Measurements from ENCODE around the gene CHRNA4.

The CHRNA4 gene

GRCh38 chr20:63314015-63314471 lies 47.1 kb downstream of the CHRNA4 start:
- Histone ChIP-seq H3K27ac (ENCODE audit: poor library complexity, severe bottlenecking) (no peak overlapping the region), H3K4me1 (ENCODE audit: insufficient read depth, poor library complexity, severe bottlenecking) (no peaks in the 10 kb centered on the region), H3K27me3 (ENCODE audit: insufficient read depth, poor library complexity, severe bottlenecking) (peaks cover 7% of the 10 kb centered on the region), H3K9me3 (ENCODE audit: severe bottlenecking) (no peaks in the 10 kb centered on the region), H3K36me3 (ENCODE audit: low read depth) (no peaks in the 10 kb centered on the region), H3K4me3 (ENCODE audit: severe bottlenecking) (no peak overlapping the region)
- DNase-seq (ENCODE audit: low spot score) (no peak), ATAC-seq (ENCODE audit: low read depth) (no peak)
- TF ChIP-seq CTCF (IDR thresholded peaks at IDR 0.05; ENCODE audit: poor library complexity, severe bottlenecking), result no peak

GRCh38 chr20:63313349-63314014 lies 47.7 kb downstream of the CHRNA4 start:
- no peaks in the 10 kb centered on the region for H3K9me3 ChIP-seq (ENCODE audit: severe bottlenecking)
- no peak overlapping the region for H3K4me3 ChIP-seq (ENCODE audit: severe bottlenecking)
- H3K27me3 ChIP-seq (ENCODE audit: insufficient read depth, poor library complexity, severe bottlenecking), result peaks cover 12% of the 10 kb centered on the region
- no peak for DNase-seq (ENCODE audit: low spot score)
- no peak for TF ChIP-seq CTCF (IDR thresholded peaks at IDR 0.05; ENCODE audit: poor library complexity, severe bottlenecking)
- H3K36me3 ChIP-seq (ENCODE audit: low read depth), result no peaks in the 10 kb centered on the region
- no peaks in the 10 kb centered on the region for H3K4me1 ChIP-seq (ENCODE audit: insufficient read depth, poor library complexity, severe bottlenecking)
- peak; percentile 12; the same call in 2 of the 3 replicates for ATAC-seq (ENCODE audit: low read depth)
- no peak overlapping the region for H3K27ac ChIP-seq (ENCODE audit: poor library complexity, severe bottlenecking)

GRCh38 chr20:63312690-63313348 lies 48.3 kb downstream of the CHRNA4 start:
- Histone ChIP-seq H3K9me3 (ENCODE audit: severe bottlenecking) (no peaks in the 10 kb centered on the region), H3K4me1 (ENCODE audit: insufficient read depth, poor library complexity, severe bottlenecking) (no peaks in the 10 kb centered on the region), H3K36me3 (ENCODE audit: low read depth) (no peaks in the 10 kb centered on the region), H3K27me3 (ENCODE audit: insufficient read depth, poor library complexity, severe bottlenecking) (peaks cover 19% of the 10 kb centered on the region), H3K4me3 (ENCODE audit: severe bottlenecking) (no peak overlapping the region), H3K27ac (ENCODE audit: poor library complexity, severe bottlenecking) (no peak overlapping the region)
- ATAC-seq (ENCODE audit: low read depth) (no peak), DNase-seq (ENCODE audit: low spot score) (no peak)
- TF ChIP-seq CTCF (IDR thresholded peaks at IDR 0.05; ENCODE audit: poor library complexity, severe bottlenecking), result no peak

- DNase-seq (ENCODE audit: low spot score) (no peak), ATAC-seq (ENCODE audit: low read depth) (no peak)
- no peak for TF ChIP-seq CTCF (IDR thresholded peaks at IDR 0.05; ENCODE audit: poor library complexity, severe bottlenecking)
- Histone ChIP-seq H3K4me1 (ENCODE audit: insufficient read depth, poor library complexity, severe bottlenecking) (no peaks in the 10 kb centered on the region), H3K9me3 (ENCODE audit: severe bottlenecking) (no peaks in the 10 kb centered on the region), H3K27me3 (ENCODE audit: insufficient read depth, poor library complexity, severe bottlenecking) (peaks cover 24% of the 10 kb centered on the region), H3K27ac (ENCODE audit: poor library complexity, severe bottlenecking) (no peak overlapping the region), H3K4me3 (ENCODE audit: severe bottlenecking) (no peak overlapping the region), H3K36me3 (ENCODE audit: low read depth) (no peaks in the 10 kb centered on the region)
Observed at GRCh38 chr20:63312273-63312672, 48.9 kb downstream of the CHRNA4 start.

- H3K27ac ChIP-seq (ENCODE audit: poor library complexity, severe bottlenecking), result no peak overlapping the region
- ATAC-seq (ENCODE audit: low read depth), result no peak
- no peaks in the 10 kb centered on the region for H3K9me3 ChIP-seq (ENCODE audit: severe bottlenecking)
- no peak for TF ChIP-seq CTCF (IDR thresholded peaks at IDR 0.05; ENCODE audit: poor library complexity, severe bottlenecking)
- H3K4me3 ChIP-seq (ENCODE audit: severe bottlenecking), result no peak overlapping the region
- no peaks in the 10 kb centered on the region for H3K4me1 ChIP-seq (ENCODE audit: insufficient read depth, poor library complexity, severe bottlenecking)
- H3K27me3 ChIP-seq (ENCODE audit: insufficient read depth, poor library complexity, severe bottlenecking), result peaks cover 24% of the 10 kb centered on the region
- H3K36me3 ChIP-seq (ENCODE audit: low read depth), result no peaks in the 10 kb centered on the region
- DNase-seq (ENCODE audit: low spot score), result no peak
Observed at GRCh38 chr20:63311833-63312243, 49.3 kb downstream of the CHRNA4 start.

Data from RWPE2 (cell line).